ENCODE data around the gene PRKAA2.

Gene PRKAA2

DNA sequence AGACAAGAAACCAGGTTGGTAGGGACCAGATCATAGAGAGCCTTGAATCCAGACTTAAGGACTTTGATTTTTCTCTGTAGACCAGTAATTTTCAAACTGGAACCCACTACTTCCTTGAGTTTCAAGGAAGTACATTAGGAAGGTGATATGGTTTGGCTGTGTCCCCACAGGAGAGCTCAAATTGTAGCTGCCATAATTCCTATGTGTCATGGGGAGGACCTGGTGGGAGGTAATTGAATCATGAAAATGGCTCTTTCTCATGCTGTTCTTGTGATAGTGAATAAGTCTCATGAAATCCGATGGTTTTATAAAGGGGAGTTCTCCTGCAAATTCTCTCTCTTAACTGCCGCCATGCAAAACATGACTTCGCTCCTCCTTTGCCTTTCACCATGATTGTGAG is 10.1 kb upstream of the PRKAA2 start:
- no peaks in the 10 kb centered on the region for H3K79me2 ChIP-seq (ENCODE audit: insufficient read depth, low read length)
- no peak overlapping the region for H3K4me3 ChIP-seq (ENCODE audit: low read depth, low read length, poor library complexity, severe bottlenecking)
- no peak overlapping the region for H3K27ac ChIP-seq (ENCODE audit: low read depth, low read length, poor library complexity, severe bottlenecking)
- H3F3A ChIP-seq (ENCODE audit: insufficient read depth, low read length): no peaks in the 10 kb centered on the region
- no peaks in the 10 kb centered on the region for H3K9me3 ChIP-seq (ENCODE audit: low read length)
- no peaks in the 10 kb centered on the region for H3K27me3 ChIP-seq (ENCODE audit: insufficient read depth, low read length)
- H3K9me2 ChIP-seq (ENCODE audit: low read depth, low read length): no peaks in the 10 kb centered on the region
- no peak overlapping the region for H3K9ac ChIP-seq (ENCODE audit: low read length)
- TF ChIP-seq, protein P1, sequence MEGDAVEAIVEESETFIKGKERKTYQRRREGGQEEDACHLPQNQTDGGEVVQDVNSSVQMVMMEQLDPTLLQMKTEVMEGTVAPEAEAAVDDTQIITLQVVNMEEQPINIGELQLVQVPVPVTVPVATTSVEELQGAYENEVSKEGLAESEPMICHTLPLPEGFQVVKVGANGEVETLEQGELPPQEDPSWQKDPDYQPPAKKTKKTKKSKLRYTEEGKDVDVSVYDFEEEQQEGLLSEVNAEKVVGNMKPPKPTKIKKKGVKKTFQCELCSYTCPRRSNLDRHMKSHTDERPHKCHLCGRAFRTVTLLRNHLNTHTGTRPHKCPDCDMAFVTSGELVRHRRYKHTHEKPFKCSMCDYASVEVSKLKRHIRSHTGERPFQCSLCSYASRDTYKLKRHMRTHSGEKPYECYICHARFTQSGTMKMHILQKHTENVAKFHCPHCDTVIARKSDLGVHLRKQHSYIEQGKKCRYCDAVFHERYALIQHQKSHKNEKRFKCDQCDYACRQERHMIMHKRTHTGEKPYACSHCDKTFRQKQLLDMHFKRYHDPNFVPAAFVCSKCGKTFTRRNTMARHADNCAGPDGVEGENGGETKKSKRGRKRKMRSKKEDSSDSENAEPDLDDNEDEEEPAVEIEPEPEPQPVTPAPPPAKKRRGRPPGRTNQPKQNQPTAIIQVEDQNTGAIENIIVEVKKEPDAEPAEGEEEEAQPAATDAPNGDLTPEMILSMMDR (IDR thresholded peaks at IDR 0.05; ENCODE audit: low read length): no peak
- TF ChIP-seq EZH2 (IDR thresholded peaks at IDR 0.05; ENCODE audit: borderline replicate concordance, low read length): no peak
- H4K20me1 ChIP-seq (ENCODE audit: insufficient read depth, low read length): no peaks in the 10 kb centered on the region
- H3K36me3 ChIP-seq (ENCODE audit: insufficient read depth, low read length): no peaks in the 10 kb centered on the region
- no peak overlapping the region for H3K4me2 ChIP-seq (ENCODE audit: low read length)
- no peaks in the 10 kb centered on the region for H3K4me1 ChIP-seq (ENCODE audit: insufficient read depth, low read length, severe bottlenecking)
- H2AFZ ChIP-seq (ENCODE audit: low read length): no peak overlapping the region

DNA sequence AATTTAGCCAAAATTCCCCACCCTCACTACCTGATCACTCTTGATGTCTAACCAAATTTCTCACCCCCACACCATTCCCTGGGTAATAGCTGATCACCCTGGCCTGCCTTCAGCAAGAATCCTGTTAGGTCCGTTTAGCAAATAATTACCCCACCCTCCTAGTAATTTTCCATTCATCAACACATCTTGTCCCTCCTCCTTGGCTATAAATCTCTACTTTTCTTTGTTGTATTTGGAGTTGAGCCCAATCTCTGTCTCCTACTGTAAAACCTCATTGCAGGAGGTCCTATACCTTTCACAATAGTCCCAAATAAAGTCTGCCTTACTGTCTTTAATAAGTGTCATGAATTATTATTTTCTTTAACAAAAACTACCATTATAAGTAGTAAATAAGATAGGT is 6.9 kb upstream of the PRKAA2 start:
- TF ChIP-seq, protein P1 (IDR thresholded peaks at IDR 0.05; ENCODE audit: low read length): no peak
- TF ChIP-seq EZH2 (IDR thresholded peaks at IDR 0.05; ENCODE audit: borderline replicate concordance, low read length): no peak
- H3K27ac ChIP-seq (ENCODE audit: low read depth, low read length, poor library complexity, severe bottlenecking): no peak overlapping the region
- no peaks in the 10 kb centered on the region for H3K27me3 ChIP-seq (ENCODE audit: insufficient read depth, low read length)
- H3K9ac ChIP-seq (ENCODE audit: low read length): no peak overlapping the region
- H3K4me3 ChIP-seq (ENCODE audit: low read depth, low read length, poor library complexity, severe bottlenecking): no peak overlapping the region
- H3K79me2 ChIP-seq (ENCODE audit: insufficient read depth, low read length): no peaks in the 10 kb centered on the region
- no peaks in the 10 kb centered on the region for H3K9me2 ChIP-seq (ENCODE audit: low read depth, low read length)
- H3F3A ChIP-seq (ENCODE audit: insufficient read depth, low read length): no peaks in the 10 kb centered on the region
- H3K36me3 ChIP-seq (ENCODE audit: insufficient read depth, low read length): no peaks in the 10 kb centered on the region
- no peaks in the 10 kb centered on the region for H3K4me1 ChIP-seq (ENCODE audit: insufficient read depth, low read length, severe bottlenecking)
- no peaks in the 10 kb centered on the region for H3K9me3 ChIP-seq (ENCODE audit: low read length)
- no peak overlapping the region for H2AFZ ChIP-seq (ENCODE audit: low read length)
- H4K20me1 ChIP-seq (ENCODE audit: insufficient read depth, low read length): no peaks in the 10 kb centered on the region
- H3K4me2 ChIP-seq (ENCODE audit: low read length): no peak overlapping the region

DNA sequence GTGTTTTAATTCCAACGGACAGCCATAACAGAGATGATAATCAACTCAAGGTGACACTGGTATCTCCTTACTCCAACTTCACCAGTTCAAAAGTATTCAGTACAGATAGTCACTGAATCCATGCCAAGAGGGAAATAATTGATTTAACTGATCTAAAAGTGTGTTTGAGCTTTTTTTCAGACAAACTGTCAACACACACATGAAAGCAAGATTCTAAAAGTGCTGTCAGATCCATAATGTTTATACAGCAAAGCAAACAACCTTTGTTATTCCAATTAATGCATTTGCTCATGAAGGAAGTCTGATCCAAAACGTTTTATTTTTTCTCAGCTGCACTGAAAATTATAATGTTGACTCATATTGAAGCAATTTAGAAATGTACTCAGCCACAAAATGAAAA is 5.9 kb upstream of the PRKAA2 start:
- TF ChIP-seq, protein P1 (IDR thresholded peaks at IDR 0.05; ENCODE audit: low read length): no peak
- no peak for TF ChIP-seq EZH2 (IDR thresholded peaks at IDR 0.05; ENCODE audit: borderline replicate concordance, low read length)
- Histone ChIP-seq H3K79me2 (ENCODE audit: insufficient read depth, low read length) (no peaks in the 10 kb centered on the region), H4K20me1 (ENCODE audit: insufficient read depth, low read length) (no peaks in the 10 kb centered on the region), H3K4me1 (ENCODE audit: insufficient read depth, low read length, severe bottlenecking) (no peaks in the 10 kb centered on the region), H3K9ac (ENCODE audit: low read length) (no peak overlapping the region), H2AFZ (ENCODE audit: low read length) (no peak overlapping the region), H3K9me3 (ENCODE audit: low read length) (no peaks in the 10 kb centered on the region), H3K9me2 (ENCODE audit: low read depth, low read length) (no peaks in the 10 kb centered on the region), H3F3A (ENCODE audit: insufficient read depth, low read length) (no peaks in the 10 kb centered on the region), H3K36me3 (ENCODE audit: insufficient read depth, low read length) (no peaks in the 10 kb centered on the region), H3K27ac (ENCODE audit: low read depth, low read length, poor library complexity, severe bottlenecking) (no peak overlapping the region), H3K4me3 (ENCODE audit: low read depth, low read length, poor library complexity, severe bottlenecking) (no peak overlapping the region), H3K27me3 (ENCODE audit: insufficient read depth, low read length) (no peaks in the 10 kb centered on the region), H3K4me2 (ENCODE audit: low read length) (no peak overlapping the region)
